Activated CD8-positive, alpha-beta T cell treated with anti-CD3 and anti-CD28 coated beads for 36 hours (primary cell): ENCODE measurements around the gene TBC1D8. TPM values are rescaled to one million over a fixed set of nuclear protein-coding genes. Genes with fewer than 3 reads are reported as not detected.

ENCODE experiments used
- ATAC-seq: fragments of 200-7000 bp; cut with Tn5 transposase; one replicate; pipeline ENCODE4 v1.10.0; 2021; ENCODE audit warnings: mild to moderate bottlenecking, moderate library complexity
- CTCF ChIA-PET: fragments of 350-600 bp; sonication (Branson Sonifier 250); formaldehyde crosslinking; loops from one replicate; lab custom pipeline; 2021; ENCODE audit warnings: antibody characterized with exemption; lab: Charles Lee
- POLR2A ChIA-PET: fragments of 350-600 bp; sonication (Branson Sonifier 250); formaldehyde crosslinking; loops from one replicate; lab custom pipeline; 2021; ENCODE audit warnings: antibody characterized with exemption; lab: Charles Lee
- DNase-seq: peaks from one replicate; pipeline ENCODE4 v3.0.0-alpha.2; 2020
- H3K27ac Mint-ChIP-seq: one replicate; pipeline ENCODE4 v1.8.0; 2021; ENCODE audit warnings: mild to moderate bottlenecking, mixed read lengths
- H3K27me3 Mint-ChIP-seq: one replicate; pipeline ENCODE4 v1.8.0; 2021; ENCODE audit warnings: mixed read lengths
- H3K36me3 Mint-ChIP-seq: one replicate; pipeline ENCODE4 v1.8.0; 2021; ENCODE audit warnings: low read depth, mixed read lengths
- H3K4me1 Mint-ChIP-seq: one replicate; pipeline ENCODE4 v1.8.0; 2021; ENCODE audit warnings: low read depth, mixed read lengths
- H3K4me3 Mint-ChIP-seq: one replicate; pipeline ENCODE4 v1.8.0; 2021; ENCODE audit warnings: mild to moderate bottlenecking, moderate library complexity, mixed read lengths
- H3K9me3 Mint-ChIP-seq: one replicate; pipeline ENCODE4 v1.8.0; 2021; ENCODE audit warnings: mixed read lengths
- CTCF ChIP-seq: fragments of 200-600 bp; IDR thresholded peaks from one replicate; pipeline ENCODE4 v1.8.0; 2022; ENCODE audit warnings: antibody characterized with exemption, mild to moderate bottlenecking
- intact Hi-C: fragments of 100-400 bp; cut with micrococcal nuclease; formaldehyde crosslinking; loops from one replicate; pipeline ENCODE4 v1.10.0; 2022
- total RNA-seq, 2 experiments: library from RNA; stranded (reverse); gene quantifications; one replicate each; pipeline ENCODE4 v1.2.3, GENCODE V29; 2021

The TBC1D8 gene
- total RNA-seq, 2 experiments from 2014 or later: 3.2 to 3.3 TPM

- H3K27ac Mint-ChIP-seq: no peak overlapping the region
- ATAC-seq (no peak), DNase-seq (no peak)
- H3K4me3 Mint-ChIP-seq: no peak overlapping the region
- ChIA-PET POLR2A (no interaction called here), CTCF (interaction anchor here (0.7 to 5.2 kb wide), 15 partner anchors 14 to 176 kb away, joined by 3 to 46 read pairs (median 3); no protein-coding TSS in a partner anchor)
- H3K36me3 Mint-ChIP-seq: no peaks in the 10 kb centered on the region
- H3K9me3 Mint-ChIP-seq: peaks cover 13% of the 10 kb centered on the region
- H3K27me3 Mint-ChIP-seq: no peaks in the 10 kb centered on the region
- no peaks in the 10 kb centered on the region for H3K4me1 Mint-ChIP-seq
- intact Hi-C loops: no loop called here
- TF ChIP-seq CTCF: peak; percentile 38
Measured at GRCh38 chr2:101188683-101189405, 37.7 kb upstream of the TBC1D8 start.

GRCh38 chr2:101187131-101187530, 35.9 kb upstream of the TBC1D8 start:
- no peaks in the 10 kb centered on the region for H3K36me3 Mint-ChIP-seq
- POLR2A ChIA-PET: interaction anchor here (0.6 kb wide), 1 partner anchor 422 kb away, joined by 3 read pairs; no protein-coding TSS in a partner anchor
- intact Hi-C loops: no loop called here
- no peak for TF ChIP-seq CTCF
- no peak overlapping the region for H3K27ac Mint-ChIP-seq
- CTCF ChIA-PET: interaction anchor here (1.0 to 1.5 kb wide), 2 partner anchors 10 to 34 kb away, joined by 3 to 4 read pairs; no protein-coding TSS in a partner anchor
- DNase-seq (no peak), ATAC-seq (no peak)
- no peak overlapping the region for H3K4me3 Mint-ChIP-seq
- H3K4me1 Mint-ChIP-seq: no peaks in the 10 kb centered on the region
- no peaks in the 10 kb centered on the region for H3K27me3 Mint-ChIP-seq
- peaks cover 13% of the 10 kb centered on the region for H3K9me3 Mint-ChIP-seq

- no peaks in the 10 kb centered on the region for H3K27me3 Mint-ChIP-seq
- POLR2A ChIA-PET: no interaction called here
- no peak for ATAC-seq
- no peak for DNase-seq
- no peaks in the 10 kb centered on the region for H3K36me3 Mint-ChIP-seq
- no peak for TF ChIP-seq CTCF
- H3K27ac Mint-ChIP-seq: no peak overlapping the region
- H3K4me1 Mint-ChIP-seq: no peaks in the 10 kb centered on the region
- CTCF ChIA-PET: interaction anchor here (1.5 to 1.9 kb wide), 2 partner anchors 20 to 32 kb away, joined by 3 to 6 read pairs; no protein-coding TSS in a partner anchor
- peaks cover 13% of the 10 kb centered on the region for H3K9me3 Mint-ChIP-seq
- H3K4me3 Mint-ChIP-seq: no peak overlapping the region
- intact Hi-C loops: no loop called here
Measured at GRCh38 chr2:101185656-101186055, 34.5 kb upstream of the TBC1D8 start.

- no peaks in the 10 kb centered on the region for H3K36me3 Mint-ChIP-seq
- CTCF ChIA-PET: interaction anchor here (0.6 to 1.9 kb wide), 3 partner anchors 20 to 669 kb away, joined by 3 to 6 read pairs (median 3); no protein-coding TSS in a partner anchor
- no peak for TF ChIP-seq CTCF
- POLR2A ChIA-PET: no interaction called here
- no peaks in the 10 kb centered on the region for H3K4me1 Mint-ChIP-seq
- intact Hi-C loops: no loop called here
- H3K27me3 Mint-ChIP-seq: no peaks in the 10 kb centered on the region
- no peak overlapping the region for H3K4me3 Mint-ChIP-seq
- ATAC-seq (no peak), DNase-seq (no peak)
- H3K9me3 Mint-ChIP-seq: peaks cover 13% of the 10 kb centered on the region
- H3K27ac Mint-ChIP-seq: no peak overlapping the region
Measured at GRCh38 chr2:101185085-101185484, 33.9 kb upstream of the TBC1D8 start.

GRCh38 chr2:101179982-101180381, 28.8 kb upstream of the TBC1D8 start:
- H3K9me3 Mint-ChIP-seq: no peaks in the 10 kb centered on the region
- intact Hi-C loops: no loop called here
- no peak for DNase-seq
- no peak overlapping the region for H3K27ac Mint-ChIP-seq
- no peak for TF ChIP-seq CTCF
- ATAC-seq: no peak
- POLR2A ChIA-PET: interaction anchor here (0.6 kb wide), 1 partner anchor 309 kb away, joined by 3 read pairs; no protein-coding TSS in a partner anchor
- CTCF ChIA-PET: no interaction called here
- peaks cover under 1% of the 10 kb centered on the region for H3K4me1 Mint-ChIP-seq
- no peak overlapping the region for H3K4me3 Mint-ChIP-seq
- no peaks in the 10 kb centered on the region for H3K36me3 Mint-ChIP-seq
- H3K27me3 Mint-ChIP-seq: no peaks in the 10 kb centered on the region
